GM23338 (cell line): ENCODE measurements around the gene PPP2R3B. TPM values are rescaled to one million over a fixed set of nuclear protein-coding genes. Genes with fewer than 3 reads are reported as not detected.
"Not testable (repeated sequence)": the region's sequence is repeated elsewhere in the genome, so short reads cannot be mapped to it uniquely, and the experiment has no call there.

Experiments used
- ATAC-seq: fragments of 200-7000 bp; cut with Tn5 transposase; 3 replicates; pipeline ENCODE4 v1.9.1; 2020
- DNase-seq: peaks from one replicate; pipeline ENCODE4 v3.0.0-alpha.2; 2015; ENCODE audit warnings: low spot score
- H2AFZ ChIP-seq: fragments of 200-600 bp; sonication (generic); 2 replicates; pipeline ENCODE4 v1.8.0; 2016; ENCODE audit warnings: antibody characterized with exemption, mild to moderate bottlenecking, moderate library complexity
- H3F3A ChIP-seq: fragments of 200-600 bp; sonication (generic); replicated peaks from 2 replicates; pipeline ENCODE4 v1.8.0; 2017; ENCODE audit warnings: antibody characterized with exemption, mixed run types, low read depth
- H3K27ac ChIP-seq: fragments of 200-600 bp; sonication (generic); 2 replicates; pipeline ENCODE4 v1.6.1; 2016; ENCODE audit warnings: low read depth
- H3K27me3 ChIP-seq: fragments of 200-600 bp; sonication (generic); 2 replicates; pipeline ENCODE4 v1.8.0; 2016; ENCODE audit warnings: mild to moderate bottlenecking, mixed run types, moderate library complexity; ENCODE audit not compliant: insufficient read depth
- H3K36me3 ChIP-seq: fragments of 200-600 bp; sonication (generic); 2 replicates; pipeline ENCODE4 v1.8.0; 2016; ENCODE audit warnings: mild to moderate bottlenecking; ENCODE audit not compliant: insufficient read depth
- H3K4me1 ChIP-seq: fragments of 200-600 bp; sonication (generic); 2 replicates; pipeline ENCODE4 v1.8.0; 2016; ENCODE audit warnings: mild to moderate bottlenecking, moderate library complexity; ENCODE audit not compliant: insufficient read depth
- H3K4me2 ChIP-seq: fragments of 200-600 bp; sonication (generic); 2 replicates; pipeline ENCODE4 v1.7.1; 2017; ENCODE audit warnings: mixed run types
- H3K4me3 ChIP-seq: fragments of 200-600 bp; sonication (generic); 2 replicates; pipeline ENCODE4 v1.6.1; 2016; ENCODE audit warnings: mixed run types
- H3K79me2 ChIP-seq: fragments of 200-600 bp; sonication (generic); replicated peaks from 2 replicates; pipeline ENCODE4 v1.8.0; 2017; ENCODE audit warnings: mild to moderate bottlenecking; ENCODE audit not compliant: insufficient read depth
- H3K9me2 ChIP-seq: fragments of 200-600 bp; sonication (generic); 2 replicates; pipeline ENCODE4 v1.8.0; 2017; ENCODE audit not compliant: insufficient read depth
- H4K20me1 ChIP-seq: fragments of 200-600 bp; sonication (generic); replicated peaks from 2 replicates; pipeline ENCODE4 v1.8.0; 2017; ENCODE audit warnings: mild to moderate bottlenecking; ENCODE audit not compliant: insufficient read depth
- H3K27ac Mint-ChIP-seq: 2 replicates; pipeline ENCODE4 v1.8.0; 2020; ENCODE audit warnings: inconsistent platforms, mild to moderate bottlenecking, moderate library complexity, mixed read lengths
- H3K27me3 Mint-ChIP-seq: 3 replicates; pipeline ENCODE4 v1.8.0; 2022; ENCODE audit warnings: low read depth, mild to moderate bottlenecking, moderate library complexity, mixed read lengths, inconsistent platforms; ENCODE audit not compliant: insufficient read depth, poor library complexity
- H3K36me3 Mint-ChIP-seq: 3 replicates; pipeline ENCODE4 v1.8.0; 2021; ENCODE audit warnings: low read depth, mild to moderate bottlenecking, inconsistent platforms, moderate library complexity, mixed read lengths
- H3K4me1 Mint-ChIP-seq: 3 replicates; pipeline ENCODE4 v1.8.0; 2020; ENCODE audit warnings: mild to moderate bottlenecking, inconsistent platforms, mixed read lengths
- H3K4me3 Mint-ChIP-seq: 3 replicates; pipeline ENCODE4 v1.8.0; 2021; ENCODE audit warnings: moderate library complexity, mild to moderate bottlenecking, inconsistent platforms, mixed read lengths
- H3K9me3 Mint-ChIP-seq: 3 replicates; pipeline ENCODE4 v1.8.0; 2020; ENCODE audit warnings: moderate library complexity, mild to moderate bottlenecking, inconsistent platforms, mixed read lengths
- CREB1 ChIP-seq: fragments of 250-450 bp; sonication (Bioruptor Pico); IDR thresholded peaks from 2 replicates; pipeline ENCODE4 v1.5.0; 2020; ENCODE audit warnings: low read depth, mild to moderate bottlenecking, moderate library complexity
- EZH2 ChIP-seq: fragments of 200-600 bp; sonication (generic); IDR thresholded peaks from one replicate; pipeline ENCODE4 v1.8.0; 2017; ENCODE audit warnings: antibody characterized with exemption, mild to moderate bottlenecking, low read depth; ENCODE audit not compliant: unreplicated experiment
- EZH2phosphoT487 ChIP-seq: fragments of 200-600 bp; sonication (generic); IDR thresholded peaks from one replicate; pipeline ENCODE4 v1.8.1; 2018; ENCODE audit warnings: antibody characterized with exemption; ENCODE audit not compliant: unreplicated experiment
- POLR2AphosphoS5 ChIP-seq: IDR thresholded peaks from 2 replicates; pipeline ENCODE4 v1.6.1; 2016; ENCODE audit warnings: antibody characterized with exemption, low read depth
- ZNF114 ChIP-seq: fragments of 250-450 bp; sonication (Bioruptor Pico); IDR thresholded peaks from 2 replicates; pipeline ENCODE4 v1.5.0; 2020; ENCODE audit warnings: mild to moderate bottlenecking, moderate library complexity
- ZNF331 ChIP-seq: fragments of 250-450 bp; sonication (Bioruptor Pico); IDR thresholded peaks from 2 replicates; pipeline ENCODE4 v1.5.0; 2020; ENCODE audit warnings: low read depth, mild to moderate bottlenecking, moderate library complexity
- ZNF462 ChIP-seq: fragments of 250-450 bp; sonication (Bioruptor Pico); IDR thresholded peaks from 2 replicates; pipeline ENCODE4 v1.5.0; 2020; ENCODE audit warnings: mild to moderate bottlenecking, moderate library complexity
- polyA plus RNA-seq: library from polyadenylated mRNA; unstranded; fragments of >200 nt; fragmentation: Nextera tagmentation; extraction: Ambion mirVana; gene quantifications from 2 replicates; pipeline ENCODE4 v1.2.1, GENCODE V29; 2016
- total RNA-seq: library from RNA; depleted of rRNA; stranded (reverse); fragments of >200 nt; shearing (Covaris generic); gene quantifications from 2 replicates; pipeline ENCODE4 v1.2.3, GENCODE V29; 2014
- TF ChIP-seq, protein P1 (sequence below): IDR thresholded peaks from 2 replicates; pipeline ENCODE4 v1.6.1; 2016; ENCODE audit warnings: antibody characterized with exemption
- TF ChIP-seq, protein P2 (sequence below): IDR thresholded peaks from one replicate; pipeline ENCODE4 v1.6.1; 2018; ENCODE audit warnings: antibody characterized with exemption; ENCODE audit not compliant: unreplicated experiment

Gene PPP2R3B
- total and polyA plus RNA-seq, 2 experiments from 2014 or later = 50.1 to 104 TPM

- peaks cover 6% of the 10 kb centered on the region for H3K4me1 ChIP-seq
- no peak overlapping the region for H3K27ac ChIP-seq
- no peak overlapping the region for H3K4me3 ChIP-seq
- no peak overlapping the region for H2AFZ ChIP-seq
- no peaks in the 10 kb centered on the region for H3K36me3 ChIP-seq
- DNase-seq (no peak), ATAC-seq (no peak)
- no peaks in the 10 kb centered on the region for H3K27me3 ChIP-seq
- no peak overlapping the region for H3K27ac Mint-ChIP-seq
- H3K4me2 ChIP-seq = no peak overlapping the region
- no peaks in the 10 kb centered on the region for H3K79me2 ChIP-seq
- H3K9me2 ChIP-seq = no peaks in the 10 kb centered on the region
- TF ChIP-seq CREB1 (CRISPR knock-in tag) (no peak), ZNF331 (CRISPR knock-in tag) (no peak), ZNF114 (CRISPR knock-in tag) (no peak), ZNF462 (CRISPR knock-in tag) (no peak), EZH2 (no peak), POLR2AphosphoS5 (no peak), EZH2phosphoT487 (no peak)
- TF ChIP-seq, protein P1, sequence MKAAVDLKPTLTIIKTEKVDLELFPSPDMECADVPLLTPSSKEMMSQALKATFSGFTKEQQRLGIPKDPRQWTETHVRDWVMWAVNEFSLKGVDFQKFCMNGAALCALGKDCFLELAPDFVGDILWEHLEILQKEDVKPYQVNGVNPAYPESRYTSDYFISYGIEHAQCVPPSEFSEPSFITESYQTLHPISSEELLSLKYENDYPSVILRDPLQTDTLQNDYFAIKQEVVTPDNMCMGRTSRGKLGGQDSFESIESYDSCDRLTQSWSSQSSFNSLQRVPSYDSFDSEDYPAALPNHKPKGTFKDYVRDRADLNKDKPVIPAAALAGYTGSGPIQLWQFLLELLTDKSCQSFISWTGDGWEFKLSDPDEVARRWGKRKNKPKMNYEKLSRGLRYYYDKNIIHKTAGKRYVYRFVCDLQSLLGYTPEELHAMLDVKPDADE = no peak
- TF ChIP-seq, protein P2, sequence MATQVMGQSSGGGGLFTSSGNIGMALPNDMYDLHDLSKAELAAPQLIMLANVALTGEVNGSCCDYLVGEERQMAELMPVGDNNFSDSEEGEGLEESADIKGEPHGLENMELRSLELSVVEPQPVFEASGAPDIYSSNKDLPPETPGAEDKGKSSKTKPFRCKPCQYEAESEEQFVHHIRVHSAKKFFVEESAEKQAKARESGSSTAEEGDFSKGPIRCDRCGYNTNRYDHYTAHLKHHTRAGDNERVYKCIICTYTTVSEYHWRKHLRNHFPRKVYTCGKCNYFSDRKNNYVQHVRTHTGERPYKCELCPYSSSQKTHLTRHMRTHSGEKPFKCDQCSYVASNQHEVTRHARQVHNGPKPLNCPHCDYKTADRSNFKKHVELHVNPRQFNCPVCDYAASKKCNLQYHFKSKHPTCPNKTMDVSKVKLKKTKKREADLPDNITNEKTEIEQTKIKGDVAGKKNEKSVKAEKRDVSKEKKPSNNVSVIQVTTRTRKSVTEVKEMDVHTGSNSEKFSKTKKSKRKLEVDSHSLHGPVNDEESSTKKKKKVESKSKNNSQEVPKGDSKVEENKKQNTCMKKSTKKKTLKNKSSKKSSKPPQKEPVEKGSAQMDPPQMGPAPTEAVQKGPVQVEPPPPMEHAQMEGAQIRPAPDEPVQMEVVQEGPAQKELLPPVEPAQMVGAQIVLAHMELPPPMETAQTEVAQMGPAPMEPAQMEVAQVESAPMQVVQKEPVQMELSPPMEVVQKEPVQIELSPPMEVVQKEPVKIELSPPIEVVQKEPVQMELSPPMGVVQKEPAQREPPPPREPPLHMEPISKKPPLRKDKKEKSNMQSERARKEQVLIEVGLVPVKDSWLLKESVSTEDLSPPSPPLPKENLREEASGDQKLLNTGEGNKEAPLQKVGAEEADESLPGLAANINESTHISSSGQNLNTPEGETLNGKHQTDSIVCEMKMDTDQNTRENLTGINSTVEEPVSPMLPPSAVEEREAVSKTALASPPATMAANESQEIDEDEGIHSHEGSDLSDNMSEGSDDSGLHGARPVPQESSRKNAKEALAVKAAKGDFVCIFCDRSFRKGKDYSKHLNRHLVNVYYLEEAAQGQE = no peak
- H3K9me3 Mint-ChIP-seq = peaks cover 10% of the 10 kb centered on the region
- peaks cover 3% of the 10 kb centered on the region; the same call in 1 of the 3 replicates for H3K36me3 Mint-ChIP-seq
- peaks cover 13% of the 10 kb centered on the region for H3K27me3 Mint-ChIP-seq
- no peaks in the 10 kb centered on the region for H3F3A ChIP-seq
- H3K4me3 Mint-ChIP-seq = no peak overlapping the region
- H4K20me1 ChIP-seq = no peaks in the 10 kb centered on the region
- H3K4me1 Mint-ChIP-seq = peaks cover 2% of the 10 kb centered on the region; the same call in 1 of the 3 replicates
Measured at GRCh38 chrX:418927-419729, 32.4 kb upstream of the PPP2R3B start.

DNA sequence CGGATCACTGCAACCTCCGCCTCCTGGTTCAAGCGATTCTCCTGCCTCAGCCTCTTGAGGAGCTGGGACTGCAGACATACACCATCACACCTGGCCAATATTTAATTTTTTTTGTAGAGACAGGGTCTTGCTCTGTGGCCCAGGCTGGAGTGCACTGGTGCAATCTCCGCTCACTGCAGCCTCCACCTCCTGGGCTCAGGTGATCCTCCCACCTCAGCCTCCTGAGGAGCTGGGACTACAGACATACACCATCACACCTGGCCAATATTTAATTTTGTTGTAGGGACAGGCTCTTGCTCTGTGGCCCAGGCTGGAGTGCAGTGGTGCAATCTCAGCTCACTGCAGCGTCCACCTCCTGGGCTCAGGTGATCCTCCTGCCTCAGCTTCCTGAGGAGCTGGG lies 28.8 kb upstream of the PPP2R3B start:
- H4K20me1 ChIP-seq, H3K27ac ChIP-seq, H3K36me3 ChIP-seq, H3K4me3 Mint-ChIP-seq, H3K9me3 Mint-ChIP-seq, H3K27me3 ChIP-seq, H3K79me2 ChIP-seq, H3K36me3 Mint-ChIP-seq, H3K27ac Mint-ChIP-seq, H3K4me2 ChIP-seq, DNase-seq, H2AFZ ChIP-seq, H3K9me2 ChIP-seq, ATAC-seq, H3K4me3 ChIP-seq: not testable (repeated sequence)
- H3K4me1 Mint-ChIP-seq = peaks cover 11% of the 10 kb centered on the region
- peaks cover 18% of the 10 kb centered on the region for H3K4me1 ChIP-seq
- H3K27me3 Mint-ChIP-seq = peaks cover 13% of the 10 kb centered on the region
- peaks cover 16% of the 10 kb centered on the region for H3F3A ChIP-seq
